ENCODE results near the gene CACNA1C.

Gene CACNA1C

GRCh38 chr12:2138294-2138693 is 85.5 kb downstream of the CACNA1C start:
- DNase-seq (ENCODE audit: low read depth in 3 of 3) = no peak

DNA sequence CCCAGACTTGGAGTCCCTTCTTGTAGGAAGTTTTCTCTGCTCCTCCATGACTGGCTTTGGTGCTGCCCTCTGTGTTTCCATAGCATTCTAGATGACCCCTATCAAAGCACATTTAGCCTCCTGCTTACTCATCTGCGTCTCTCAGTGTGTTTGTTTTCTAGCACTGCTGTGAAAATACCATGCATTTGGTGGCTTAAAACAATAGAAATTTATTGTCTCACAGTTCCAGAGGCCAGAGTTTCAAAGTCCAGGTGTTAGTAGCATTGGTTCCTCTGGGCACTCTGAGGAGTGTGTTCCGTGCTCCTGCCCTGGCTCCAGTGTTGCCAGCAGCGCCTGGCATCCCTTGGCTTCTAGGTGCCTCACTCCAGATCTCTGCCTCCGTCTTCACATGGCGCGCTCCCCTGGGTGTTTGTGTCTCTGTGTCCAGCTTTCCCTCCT is 86.1 kb downstream of the CACNA1C start:
- no peak for DNase-seq (ENCODE audit: low read depth in 3 of 3)

DNA sequence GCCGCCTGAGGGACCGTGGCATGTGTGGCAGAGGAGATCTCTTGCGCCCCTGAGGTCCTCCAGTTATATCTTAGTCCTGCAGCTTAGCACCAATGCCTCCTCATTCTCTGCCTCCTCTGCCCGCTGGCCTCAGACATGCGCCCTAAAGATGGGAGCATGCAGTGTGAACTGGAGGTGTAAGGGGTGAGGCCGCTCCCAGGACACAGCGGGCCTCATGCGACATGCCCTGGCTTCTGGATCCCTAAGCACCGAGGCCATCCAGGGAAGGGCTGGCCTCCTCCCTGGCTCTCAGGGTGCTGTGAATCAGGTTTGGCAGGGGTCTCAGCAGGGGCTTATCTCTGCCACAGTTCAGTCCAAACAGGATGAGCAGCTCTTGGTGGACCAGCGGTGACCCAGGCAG is 86.9 kb downstream of the CACNA1C start:
- DNase-seq (ENCODE audit: low read depth in 3 of 3) = no peak

DNA sequence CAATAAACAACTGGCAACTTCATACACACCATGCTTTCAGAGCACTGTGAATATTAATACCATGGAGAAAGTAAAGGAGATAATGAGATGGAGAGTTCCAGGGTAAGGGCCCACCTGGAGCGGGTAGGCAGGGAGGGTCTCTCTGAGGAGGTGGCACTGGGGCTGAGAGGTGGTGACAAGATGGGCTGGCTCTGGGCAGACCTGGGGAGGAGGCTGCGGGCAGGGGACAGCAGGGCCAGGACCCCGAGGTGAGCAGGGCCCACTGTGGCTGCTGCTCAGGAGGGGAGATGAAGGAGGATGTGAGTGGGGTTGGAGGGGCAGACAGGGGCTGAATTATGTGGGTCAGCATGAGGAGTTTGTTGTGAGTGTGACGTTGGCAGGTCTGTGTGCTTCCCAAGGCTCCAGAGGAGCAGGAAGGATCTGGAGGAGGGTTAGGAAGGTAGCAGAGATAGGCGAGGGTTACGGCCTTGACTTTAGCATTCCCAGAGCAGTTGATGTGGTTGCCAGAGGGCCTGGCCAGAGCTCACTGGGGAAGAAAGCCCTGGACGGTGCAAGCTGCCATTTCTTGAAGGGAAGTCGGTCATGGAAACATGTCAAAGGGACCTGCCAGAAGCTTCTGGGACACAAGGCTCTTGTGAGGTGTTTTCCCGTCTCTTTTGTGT is 88.2 kb downstream of the CACNA1C start:
- DNase-seq (ENCODE audit: low read depth in 3 of 3) = no peak

- DNase-seq (ENCODE audit: low read depth in 3 of 3) = no peak
Measured at GRCh38 chr12:2142068-2142467, 89.3 kb downstream of the CACNA1C start.

- no peak for DNase-seq (ENCODE audit: low read depth in 3 of 3)
Measured at GRCh38 chr12:2144951-2145350, 92.2 kb downstream of the CACNA1C start.

DNA sequence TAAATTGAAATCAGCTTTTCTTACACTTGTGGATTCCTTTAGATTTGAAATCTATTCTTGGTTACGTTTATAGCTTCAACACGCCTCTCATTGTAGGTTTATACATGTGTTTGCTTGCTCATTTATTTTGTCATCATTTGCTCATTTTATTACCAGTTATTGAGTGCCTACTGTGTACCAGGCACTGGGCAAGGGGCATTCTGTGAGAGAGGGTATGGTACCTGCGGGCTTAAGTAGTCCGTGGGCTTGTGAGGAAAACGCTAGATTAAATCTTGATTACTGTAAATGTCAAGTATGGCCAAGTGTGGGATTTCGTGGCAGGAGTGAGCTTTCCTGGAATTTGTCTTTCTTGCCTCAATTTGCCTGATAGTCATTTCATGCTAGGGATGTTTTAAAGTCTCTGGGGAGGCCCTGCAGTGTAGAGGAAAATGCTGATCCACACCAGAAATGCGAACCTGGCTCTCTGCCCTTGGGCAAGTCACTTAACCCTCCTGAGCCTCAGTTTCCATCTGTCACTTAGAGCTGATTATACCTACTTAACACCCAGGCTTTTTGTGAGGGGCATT is 92.7 kb downstream of the CACNA1C start:
- DNase-seq (ENCODE audit: low read depth in 3 of 3) = no peak

DNA sequence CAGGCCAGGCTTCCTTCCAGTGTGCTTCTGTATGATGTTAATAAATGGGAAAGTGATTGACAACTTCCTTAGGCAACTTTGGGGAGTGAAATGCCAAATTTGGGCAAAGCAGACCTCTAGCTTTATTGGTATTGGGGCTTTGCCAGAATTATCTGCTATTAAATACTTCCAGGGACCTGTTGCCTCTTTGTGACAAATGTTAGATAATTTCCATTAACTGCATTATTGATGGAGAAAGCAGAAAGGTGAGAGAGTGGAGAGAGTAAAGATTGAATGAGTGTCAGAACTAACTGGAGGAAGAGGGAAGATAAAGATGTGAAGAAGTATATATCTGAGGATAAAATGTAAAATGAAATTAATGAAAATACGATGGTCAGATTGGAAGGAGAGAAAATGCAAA is 94.5 kb downstream of the CACNA1C start:
- no peak for DNase-seq (ENCODE audit: low read depth in 3 of 3)

- DNase-seq (ENCODE audit: low read depth in 3 of 3) = no peak
Measured at GRCh38 chr12:2149091-2149490, 96.3 kb downstream of the CACNA1C start.

- no peak for DNase-seq (ENCODE audit: low read depth in 3 of 3)
Measured at GRCh38 chr12:2150833-2151232, 98.0 kb downstream of the CACNA1C start.

GRCh38 chr12:2151391-2151790 is 98.6 kb downstream of the CACNA1C start:
- DNase-seq (ENCODE audit: low read depth in 3 of 3) = no peak

- no peak for DNase-seq (ENCODE audit: low read depth in 3 of 3)
Measured at GRCh38 chr12:2152134-2152533, 99.3 kb downstream of the CACNA1C start.

- DNase-seq (ENCODE audit: low read depth in 3 of 3) = no peak
Measured at GRCh38 chr12:2154050-2154449, 101.3 kb downstream of the CACNA1C start.

GRCh38 chr12:2154521-2154920 is 101.7 kb downstream of the CACNA1C start:
- DNase-seq (ENCODE audit: low read depth in 3 of 3) = no peak

DNA sequence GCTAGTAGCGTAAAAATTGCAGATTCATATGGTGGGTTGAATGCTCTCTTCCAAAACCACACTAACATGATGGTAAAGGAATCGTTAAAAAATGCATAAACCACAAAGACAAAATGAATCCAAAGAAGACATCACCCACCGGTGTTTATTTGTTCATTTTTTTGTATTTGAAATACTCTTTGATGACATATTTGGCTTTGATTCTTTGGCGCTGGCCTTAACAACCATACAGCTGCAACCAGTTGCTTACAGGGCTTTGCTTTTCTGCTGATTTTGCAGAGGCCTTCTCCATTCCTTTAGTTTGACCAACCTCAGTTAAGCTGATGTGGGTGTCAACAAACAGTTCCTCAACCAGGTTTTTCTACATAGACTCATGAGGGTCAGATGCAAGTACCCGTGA is 103.5 kb downstream of the CACNA1C start:
- no peak for DNase-seq (ENCODE audit: low read depth in 3 of 3)

GRCh38 chr12:2160043-2160442 is 107.3 kb downstream of the CACNA1C start:
- DNase-seq (ENCODE audit: low read depth in 3 of 3) = no peak

DNA sequence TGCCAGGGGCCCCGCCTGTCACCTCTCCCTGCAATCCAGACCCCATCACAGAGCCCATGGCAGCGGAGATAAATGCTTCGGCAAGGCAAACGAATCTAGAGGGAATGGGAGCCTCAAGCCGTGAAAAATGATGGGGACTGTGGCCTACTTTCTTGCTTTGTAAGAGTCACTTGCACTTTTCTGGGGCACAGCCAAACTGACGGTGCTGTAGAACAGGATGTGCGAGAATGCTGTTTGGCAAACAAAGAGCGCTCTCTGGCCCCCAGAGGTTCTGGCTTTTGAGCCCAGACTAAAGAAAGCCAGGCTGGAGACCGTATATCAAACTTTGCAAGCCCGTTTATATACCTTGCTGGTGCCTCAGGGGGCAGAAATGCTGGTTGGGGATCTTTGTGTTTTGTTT is 108.7 kb downstream of the CACNA1C start:
- DNase-seq (ENCODE audit: low read depth in 3 of 3) = no peak

DNA sequence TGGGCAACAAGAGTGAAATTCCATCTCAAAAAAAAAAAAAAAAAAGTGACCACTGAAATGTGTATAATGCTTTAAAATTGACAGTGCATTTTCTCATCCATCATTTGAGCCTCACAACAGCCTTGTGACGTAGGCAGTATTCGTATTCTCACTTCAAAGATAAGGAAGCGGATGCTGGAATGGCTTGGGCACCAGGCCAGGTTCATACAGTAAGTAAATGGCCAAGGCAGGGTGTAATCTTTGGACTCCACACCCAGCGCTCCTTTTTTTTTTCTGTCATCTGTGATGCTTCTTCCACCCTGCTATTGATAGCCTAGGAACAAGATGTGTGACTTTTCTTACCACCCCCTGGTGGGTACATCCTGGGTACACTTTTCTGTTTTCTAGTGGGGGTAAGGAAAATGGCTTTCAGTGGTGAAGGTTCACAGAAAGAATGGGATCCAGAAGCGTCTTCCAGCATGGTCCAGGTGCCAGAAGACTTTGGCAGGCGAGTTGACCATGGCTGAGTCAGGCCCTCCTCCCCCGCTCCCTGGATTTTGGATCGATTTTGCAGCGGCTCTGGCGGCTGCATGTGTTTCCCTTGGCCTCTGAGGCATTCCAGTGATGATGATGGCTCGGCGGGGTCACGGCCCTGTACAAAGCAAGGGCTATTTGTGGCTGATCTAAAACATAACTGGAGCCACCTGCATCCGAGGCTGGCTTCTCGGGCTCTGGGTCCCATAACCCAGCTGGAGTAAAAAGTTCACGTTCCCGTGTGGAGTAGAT is 110.6 kb downstream of the CACNA1C start:
- no peak for DNase-seq (ENCODE audit: low read depth in 3 of 3)

DNA sequence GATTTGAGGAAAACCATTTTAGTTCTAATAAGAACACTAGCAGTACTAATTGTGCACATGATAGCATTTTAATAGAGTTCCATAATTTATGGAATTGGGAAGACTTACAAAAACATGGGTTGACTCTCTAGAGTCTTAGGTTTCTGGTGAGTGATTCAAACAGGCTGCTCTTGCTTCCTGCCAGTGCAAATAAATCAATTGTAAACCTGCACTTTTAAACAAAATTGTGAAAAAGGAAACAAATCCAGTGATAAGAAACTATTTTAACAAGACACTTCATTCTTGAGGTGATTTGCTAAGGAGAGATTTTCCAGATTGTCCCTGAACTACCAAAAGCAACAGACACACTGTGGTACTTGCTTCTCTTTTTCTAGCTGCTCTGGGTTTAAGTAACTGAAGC is 112.2 kb downstream of the CACNA1C start:
- no peak for DNase-seq (ENCODE audit: low read depth in 3 of 3)

GRCh38 chr12:2165927-2166326 is 113.1 kb downstream of the CACNA1C start:
- no peak for DNase-seq (ENCODE audit: low read depth in 3 of 3)

- no peak for DNase-seq (ENCODE audit: low read depth in 3 of 3)
Measured at GRCh38 chr12:2166696-2167095, 113.9 kb downstream of the CACNA1C start.

DNA sequence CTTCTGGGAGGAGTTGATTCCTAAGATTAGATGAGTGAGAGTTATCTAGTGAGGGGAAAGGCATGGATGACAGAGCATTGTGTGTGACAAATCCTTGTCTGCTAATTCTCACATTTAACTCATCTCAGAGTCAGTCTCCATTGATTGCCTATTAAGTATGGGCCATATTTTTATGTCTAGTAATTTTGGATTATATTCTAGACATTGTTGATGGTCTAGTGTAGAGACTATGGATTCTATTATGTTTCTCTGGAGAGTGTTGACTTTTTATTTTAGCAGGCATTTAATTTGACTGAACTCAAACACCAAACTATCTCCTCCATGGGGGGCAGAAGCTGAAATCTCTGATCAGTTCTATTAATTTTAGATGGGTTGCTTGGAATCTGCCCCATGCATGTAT is 114.4 kb downstream of the CACNA1C start:
- DNase-seq (ENCODE audit: low read depth in 3 of 3) = no peak

- DNase-seq (ENCODE audit: low read depth in 3 of 3) = no peak
Measured at GRCh38 chr12:2168808-2169207, 116.0 kb downstream of the CACNA1C start.
